GM21367 (cell line): ENCODE results near the gene OAT.
A peak's percentile ranks its signal among the peaks of the same experiment; 100 is the strongest.

ENCODE experiments used
- ATAC-seq: cut with Tn5 transposase; IDR thresholded peaks from one replicate; pipeline ENCODE4 v1.9.1; 2021; ENCODE audit not compliant: unreplicated experiment

The OAT gene

GRCh38 chr10:124407456-124407855 is 11.3 kb downstream of the OAT start:
- no peak for ATAC-seq

- ATAC-seq = peak; percentile 93
Observed at GRCh38 chr10:124403548-124403947, 15.2 kb downstream of the OAT start.

- ATAC-seq = no peak
Observed at GRCh38 chr10:124402273-124402672, 16.4 kb downstream of the OAT start.

- ATAC-seq = no peak
Observed at GRCh38 chr10:124401633-124402032, 17.1 kb downstream of the OAT start.

- no peak for ATAC-seq
Observed at GRCh38 chr10:124394583-124394982, 24.1 kb downstream of the OAT start.

GRCh38 chr10:124392626-124393342 is 25.9 kb downstream of the OAT start:
- no peak for ATAC-seq

- no peak for ATAC-seq
Observed at GRCh38 chr10:124390471-124391187, 28.1 kb downstream of the OAT start.

GRCh38 chr10:124389613-124390361 is 28.9 kb downstream of the OAT start:
- ATAC-seq = no peak

GRCh38 chr10:124388823-124389612 is 29.7 kb downstream of the OAT start:
- ATAC-seq = peak; percentile 80

- no peak for ATAC-seq
Observed at GRCh38 chr10:124388476-124388822, 30.3 kb downstream of the OAT start.

GRCh38 chr10:124387078-124387874 is 31.4 kb downstream of the OAT start:
- ATAC-seq = no peak

GRCh38 chr10:124386186-124387077 is 32.3 kb downstream of the OAT start:
- no peak for ATAC-seq

- ATAC-seq = no peak
Observed at GRCh38 chr10:124385627-124386185, 33.0 kb downstream of the OAT start.

- ATAC-seq = no peak
Observed at GRCh38 chr10:124384591-124385190, 34.0 kb downstream of the OAT start.

GRCh38 chr10:124384172-124384571 is 34.6 kb downstream of the OAT start:
- no peak for ATAC-seq

- no peak for ATAC-seq
Observed at GRCh38 chr10:124383496-124383895, 35.2 kb downstream of the OAT start.

GRCh38 chr10:124381011-124381611 is 37.6 kb downstream of the OAT start:
- ATAC-seq = no peak
